ENCODE measurements around the gene ISG20.

- TF ChIP-seq POLR2A (IDR thresholded peaks at IDR 0.05) (no peak), CTCF (IDR thresholded peaks at IDR 0.05) (no peak)
Observed at GRCh38 chr15:88630798-88631463, 7.9 kb upstream of the ISG20 start.
